K562 (cell line): ENCODE data around the gene C20orf96. TPM values are rescaled to one million over a fixed set of nuclear protein-coding genes. Genes with fewer than 3 reads are reported as not detected.

Experiments
- ATAC-seq: fragments of 200-7000 bp; cut with Tn5 transposase; 3 replicates; pipeline ENCODE4 v1.9.1; 2020; ENCODE audit warnings: moderate library complexity
- BruUV-seq: library from RNA; stranded (reverse); fragments of 400-500 nt; replicated peaks from 2 replicates; lab custom pipeline; 2021; lab: Mats Ljungman, UMichigan
- CTCF ChIA-PET: fragments of 300-600 bp; formaldehyde crosslinking; extraction: SDS; loops from one replicate; lab custom pipeline; 2021; ENCODE audit warnings: low intra/inter-chr PET ratio; lab: Yijun Ruan, JAX
- POLR2A ChIA-PET: fragments of 300-600, 350-650 bp; sonication (Branson Sonifier 250); formaldehyde crosslinking; extraction: SDS; loops from one replicate; lab custom pipeline; 2021; ENCODE audit warnings: antibody characterized with exemption, inconsistent platforms; lab: Yijun Ruan, JAX
- DNase-seq, 4 experiments: peaks; one replicate each; pipeline versions ENCODE4 v3.0.0 to v3.0.0-alpha.2; 2011 to 2018; ENCODE audit warnings: low spot score in 3 of 4, mixed read lengths in 3 of 4; ENCODE audit errors: extremely low read depth in 1 of 4
- FAIRE-seq: peaks from 2 replicates; lab custom pipeline; 2011; peaks lifted over from hg19 to GRCh38; lab: Jason Lieb, UNC
- H2AFZ ChIP-seq: 2 replicates; pipeline ENCODE4 v1.6.0; 2011; ENCODE audit warnings: low read depth, low read length, control low read depth, inconsistent platforms
- H3K27ac ChIP-seq: fragments of 200-600 bp; 3 replicates; pipeline ENCODE4 v1.8.0; 2011; ENCODE audit warnings: low read depth, mild to moderate bottlenecking, control low read depth, inconsistent platforms, low read length, moderate library complexity, mixed read lengths; ENCODE audit errors: extremely low read depth
- H3K27me3 ChIP-seq, 2 experiments: fragments of 300-600 bp in 1 of 2; 2 replicates in 1 of 2; 3 replicates in 1 of 2; pipeline versions ENCODE4 v1.6.0 to v1.8.0; 2011; ENCODE audit warnings: inconsistent platforms in 2 of 2, low read length in 2 of 2, mild to moderate bottlenecking in 1 of 2, mixed read lengths in 1 of 2, moderate library complexity in 1 of 2; ENCODE audit not compliant: control insufficient read depth in 2 of 2, insufficient read depth in 2 of 2
- H3K36me3 ChIP-seq: fragments of 300-600 bp; 3 replicates; pipeline ENCODE4 v1.8.0; 2011; ENCODE audit warnings: mild to moderate bottlenecking, low read length, inconsistent platforms; ENCODE audit not compliant: control insufficient read depth, insufficient read depth
- H3K4me1 ChIP-seq, 2 experiments: fragments of 200-600 bp in 1 of 2; replicated peaks in 1 of 2; 2 replicates in 1 of 2; 3 replicates in 1 of 2; pipeline versions ENCODE4 v1.5.1 to v1.8.0; 2011; ENCODE audit warnings: inconsistent platforms in 2 of 2, low read length in 2 of 2, mild to moderate bottlenecking in 1 of 2, mixed read lengths in 1 of 2, moderate library complexity in 1 of 2; ENCODE audit not compliant: control insufficient read depth in 2 of 2, insufficient read depth in 2 of 2
- H3K4me2 ChIP-seq: 2 replicates; pipeline ENCODE4 v1.6.1; 2011; ENCODE audit warnings: low read length, control low read depth, inconsistent platforms, mixed read lengths; ENCODE audit not compliant: insufficient read depth
- H3K4me3 ChIP-seq: fragments of 200-600 bp; sonication (generic), shearing (Covaris generic); 2 replicates; pipeline ENCODE4 v1.5.1; 2016; ENCODE audit warnings: control low read depth, inconsistent platforms
- H3K79me2 ChIP-seq: fragments of 200-600 bp; 3 replicates; pipeline ENCODE4 v1.8.0; 2011; ENCODE audit warnings: low read length, inconsistent platforms; ENCODE audit not compliant: control insufficient read depth, insufficient read depth
- H3K9ac ChIP-seq, 2 experiments: 2 replicates each; pipeline versions ENCODE4 v1.6.0 to v1.6.1; 2011; ENCODE audit warnings: low read depth in 2 of 2, low read length in 2 of 2, control low read depth in 1 of 2, inconsistent platforms in 1 of 2, mild to moderate bottlenecking in 1 of 2, mixed read lengths in 1 of 2; ENCODE audit not compliant: insufficient read depth in 1 of 2
- H3K9me1 ChIP-seq: one replicate; pipeline ENCODE4 v1.6.0; 2011; ENCODE audit warnings: inconsistent platforms, mild to moderate bottlenecking, low read length, moderate library complexity; ENCODE audit not compliant: control insufficient read depth, insufficient read depth
- H3K9me3 ChIP-seq: replicated peaks from 2 replicates; pipeline ENCODE4 v1.5.1; 2011; ENCODE audit warnings: low read depth, low read length, inconsistent platforms; ENCODE audit not compliant: control insufficient read depth, insufficient read depth
- H4K20me1 ChIP-seq: replicated peaks from 2 replicates; pipeline ENCODE4 v1.6.1; 2011; ENCODE audit warnings: low read length, inconsistent platforms, mixed read lengths; ENCODE audit not compliant: control insufficient read depth, insufficient read depth
- CBFB ChIP-seq: sonication (generic); formaldehyde crosslinking; IDR thresholded peaks from 2 replicates; pipeline ENCODE4 v1.4.0; 2020; ENCODE audit warnings: mild to moderate bottlenecking, missing genetic modification reagents
- COPS2 ChIP-seq: fragments of 450-650 bp; conservative IDR thresholded peaks from 2 replicates; pipeline ENCODE4 v1.6.1; 2016; ENCODE audit warnings: mild to moderate bottlenecking, moderate library complexity
- ETV6 ChIP-seq, 3 experiments: fragments of 150-350 bp in 1 of 3; sonication (generic) in 1 of 3; formaldehyde crosslinking in 1 of 3; IDR thresholded peaks; 2 replicates each; pipeline versions ENCODE4 v1.6.1 to v1.8.0; 2014 to 2022; ENCODE audit warnings: borderline replicate concordance in 2 of 3, low read depth in 2 of 3, antibody characterized with exemption in 1 of 3, low read length in 1 of 3, mild to moderate bottlenecking in 1 of 3, missing genetic modification reagents in 1 of 3
- FIP1L1 ChIP-seq: fragments of 200-400 bp; formaldehyde crosslinking; IDR thresholded peaks from 2 replicates; pipeline ENCODE4 v1.6.1; 2018; ENCODE audit warnings: mild to moderate bottlenecking, low read depth, low read length; ENCODE audit not compliant: poor library complexity, severe bottlenecking
- HCFC1 ChIP-seq: IDR thresholded peaks from 2 replicates; pipeline ENCODE4 v1.6.1; 2012; ENCODE audit warnings: low read depth, low read length, improper control_type of control experiment
- MAFF ChIP-seq: IDR thresholded peaks from 2 replicates; pipeline ENCODE4 v1.6.1; 2012; ENCODE audit warnings: low read length, improper control_type of control experiment
- NR3C1 ChIP-seq: sonication (generic); formaldehyde crosslinking; IDR thresholded peaks from 2 replicates; pipeline ENCODE4 v1.8.1; 2022; ENCODE audit warnings: missing genetic modification reagents
- PTTG1 ChIP-seq: fragments of 450-650 bp; IDR thresholded peaks from 2 replicates; pipeline ENCODE4 v1.6.1; 2016; ENCODE audit warnings: low read depth, mild to moderate bottlenecking, missing genetic modification characterization, missing compliant biosample characterization
- TSHZ1 ChIP-seq: fragments of 250-450 bp; sonication (Bioruptor Pico); IDR thresholded peaks from 2 replicates; pipeline ENCODE4 v1.4.0; 2020; ENCODE audit warnings: mild to moderate bottlenecking, moderate library complexity
- ZFPM2 ChIP-seq: fragments of 250-450 bp; sonication (Bioruptor Pico); IDR thresholded peaks from 2 replicates; pipeline ENCODE4 v1.5.1; 2022; ENCODE audit warnings: mild to moderate bottlenecking
- WGBS: fragments of 100-300 bp; shearing (Covaris generic); methylation state at CpG from one replicate; pipeline ENCODE4 v1.1.6; 2016; ENCODE audit warnings: low coverage, mixed read lengths; ENCODE audit not compliant: insufficient coverage; ENCODE audit errors: missing lambda C conversion rate; 5-methylcytosine and 5-hydroxymethylcytosine counted together
- in situ Hi-C: fragments of 300-500 bp; cut with MboI; formaldehyde crosslinking; loops from 4 replicates; pipeline ENCODE4 v1.15.0; 2018; ENCODE audit warnings: inconsistent platforms, mixed read lengths
- intact Hi-C: fragments of 100-400 bp; cut with micrococcal nuclease; formaldehyde crosslinking; loops from 2 replicates; pipeline ENCODE4 v1.14.2; 2022
- polyA plus RNA-seq, 8 experiments: library from polyadenylated mRNA; depleted of rRNA in 4 of 8; stranded (reverse) in 5 of 8; unstranded in 3 of 8; fragments of >200 nt; fragmentation: Nextera tagmentation in 2 of 8; fragmentation: Illumina TruSeq in 1 of 8; extraction: Ambion mirVana in 2 of 8; extraction: Trizol in 1 of 8; gene quantifications; 2 replicates each; pipeline versions ENCODE4 v1.2.1 to v1.2.3, GENCODE V29; 2011 to 2014; ENCODE audit warnings: inconsistent platforms in 1 of 8, missing spikeins in 1 of 8
- total RNA-seq, 7 experiments: library from RNA; depleted of rRNA in 6 of 7; stranded (reverse); fragments of >200 nt in 6 of 7; fragmentation: Illumina TruSeq in 2 of 7; extraction: Trizol in 2 of 7; gene quantifications; 2 replicates each; pipeline versions ENCODE4 v1.2.1 to v1.2.3, GENCODE V29; 2011 to 2021; ENCODE audit warnings: low replicate concordance in 1 of 7
- TF ChIP-seq, protein P1 (sequence below): fragments of 450-650 bp; IDR thresholded peaks from 2 replicates; pipeline ENCODE4 v1.6.1; 2016; ENCODE audit warnings: antibody characterized with exemption
- TF ChIP-seq, protein P2 (sequence below): sonication (generic); formaldehyde crosslinking; IDR thresholded peaks from 2 replicates; pipeline ENCODE4 v1.8.0; 2022; ENCODE audit warnings: mild to moderate bottlenecking, missing genetic modification reagents
- TF ChIP-seq, protein P3 (sequence below): fragments of 450-650 bp; formaldehyde crosslinking; conservative IDR thresholded peaks from 2 replicates; pipeline ENCODE4 v1.4.0; 2022; ENCODE audit warnings: mild to moderate bottlenecking, missing genetic modification characterization

C20orf96 gene
- total and polyA plus RNA-seq, 9 of the 15 experiments (the other 6 are each of a cell fraction or from before 2014, with no cell fraction given), result 1.7 to 11.7 (median 4.2) TPM

DNA sequence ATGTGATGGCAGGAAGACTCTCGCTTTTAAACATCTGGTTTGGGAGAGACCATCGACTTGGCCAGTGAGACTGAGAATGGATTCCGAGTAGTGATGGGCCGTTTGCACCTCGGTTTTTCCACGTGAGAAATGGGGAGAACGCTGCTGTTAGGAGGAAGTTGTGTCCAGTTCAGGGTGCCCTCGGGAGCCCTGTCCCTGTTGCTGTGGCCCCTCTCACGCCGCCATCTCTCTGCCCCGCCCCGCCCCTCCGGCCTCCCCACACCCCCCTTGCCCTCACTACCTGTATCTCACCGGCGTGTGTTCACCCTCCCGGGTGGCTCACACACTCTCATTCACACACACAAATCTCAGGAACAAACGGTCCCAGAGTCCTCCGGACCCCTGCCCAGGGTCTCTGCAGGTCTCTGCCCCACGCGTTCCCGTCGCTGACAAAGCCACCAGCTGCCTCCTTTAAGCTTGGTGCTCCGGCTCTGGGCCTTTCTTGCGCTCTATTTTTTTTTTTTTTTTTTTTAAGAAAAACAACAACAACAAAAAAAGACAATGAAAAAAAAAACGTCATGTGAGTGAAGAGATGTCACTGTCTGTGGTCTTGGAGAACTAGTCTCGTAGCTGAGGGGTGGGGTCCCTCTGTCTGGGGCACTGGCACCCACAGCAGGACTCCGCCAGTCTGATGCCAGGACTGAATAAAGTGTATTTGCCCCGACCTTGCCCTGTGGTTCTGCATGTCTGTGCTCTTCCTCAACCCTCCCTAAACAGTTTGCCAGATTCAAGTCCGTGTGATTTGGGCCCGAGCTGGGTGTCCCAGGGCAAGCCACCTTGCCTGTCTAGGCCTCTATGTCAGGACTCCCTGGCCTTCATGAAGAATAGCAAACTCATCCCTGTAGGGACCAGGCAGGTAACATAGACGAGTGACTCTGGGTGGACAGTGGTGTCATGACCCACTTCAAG lies 37.8 kb upstream of the C20orf96 start:
- H3K79me2 ChIP-seq, result peaks cover 49% of the 10 kb centered on the region
- DNase-seq (peak in 2 of 4 experiments; percentile 16), FAIRE-seq (peak; percentile 68), ATAC-seq (no peak)
- peak overlapping the region; percentile 65 for H3K4me3 ChIP-seq
- in situ Hi-C loops (no loop called here), intact Hi-C loops (loop anchor here (2.0 kb wide), 1 partner anchor 70 kb away; no protein-coding TSS in a partner anchor)
- peak overlapping the region; percentile 92 for H3K4me2 ChIP-seq
- H3K4me1 ChIP-seq, result peaks cover 16 to 57% of the 10 kb centered on the region in 2 experiments; a peak in 4 of 5 replicates
- CTCF ChIA-PET, result interaction anchor here (0.6 kb wide), 1 partner anchor 21 kb away, joined by 3 read pairs; no protein-coding TSS in a partner anchor
- H3K9me3 ChIP-seq, result no peaks in the 10 kb centered on the region
- peak overlapping the region; percentile 79 to 91 for H3K9ac ChIP-seq
- H3K27ac ChIP-seq, result peak overlapping the region; percentile 95
- POLR2A ChIA-PET, result interaction anchor here (0.6 to 1.3 kb wide), 3 partner anchors 11 to 998 kb away, joined by 3 to 4 read pairs (median 3); partner anchors contain the start of gene TRIB3
- H2AFZ ChIP-seq, result no peak overlapping the region
- no peaks in the 10 kb centered on the region for H3K27me3 ChIP-seq
- 20% methylated on average over 25 of the region's 31 CpGs for WGBS
- peaks cover 30% of the 10 kb centered on the region; the same call in 2 of the 3 replicates for H3K36me3 ChIP-seq
- peaks cover 16% of the 10 kb centered on the region; the same call in 1 of the 2 replicates for H4K20me1 ChIP-seq
- H3K9me1 ChIP-seq, result peaks cover 3% of the 10 kb centered on the region
- BruUV-seq, result no TSS peak
- no peak for TF ChIP-seq COPS2
- no peak for TF ChIP-seq CBFB (CRISPR knock-in tag)
- TF ChIP-seq MAFF, result no peak
- TF ChIP-seq, protein P1, sequence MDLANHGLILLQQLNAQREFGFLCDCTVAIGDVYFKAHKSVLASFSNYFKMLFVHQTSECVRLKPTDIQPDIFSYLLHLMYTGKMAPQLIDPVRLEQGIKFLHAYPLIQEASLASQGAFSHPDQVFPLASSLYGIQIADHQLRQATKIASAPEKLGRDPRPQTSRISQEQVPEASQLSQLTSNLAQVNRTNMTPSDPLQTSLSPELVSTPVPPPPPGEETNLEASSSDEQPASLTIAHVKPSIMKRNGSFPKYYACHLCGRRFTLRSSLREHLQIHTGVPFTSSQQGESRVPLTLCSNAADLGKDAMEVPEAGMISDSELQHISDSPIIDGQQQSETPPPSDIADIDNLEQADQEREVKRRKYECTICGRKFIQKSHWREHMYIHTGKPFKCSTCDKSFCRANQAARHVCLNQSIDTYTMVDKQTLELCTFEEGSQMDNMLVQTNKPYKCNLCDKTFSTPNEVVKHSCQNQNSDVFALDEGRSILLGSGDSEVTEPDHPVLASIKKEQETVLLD, result no peak
- TF ChIP-seq HCFC1, result no peak
- no peak for TF ChIP-seq ZFPM2
- TF ChIP-seq, protein P2, sequence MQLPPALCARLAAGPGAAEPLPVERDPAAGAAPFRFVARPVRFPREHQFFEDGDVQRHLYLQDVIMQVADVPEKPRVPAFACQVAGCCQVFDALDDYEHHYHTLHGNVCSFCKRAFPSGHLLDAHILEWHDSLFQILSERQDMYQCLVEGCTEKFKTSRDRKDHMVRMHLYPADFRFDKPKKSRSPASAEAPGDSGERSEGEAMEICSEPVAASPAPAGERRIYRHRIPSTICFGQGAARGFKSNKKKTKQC (CRISPR knock-in tag), result no peak
- TF ChIP-seq FIP1L1, result no peak
- TF ChIP-seq, protein P3, sequence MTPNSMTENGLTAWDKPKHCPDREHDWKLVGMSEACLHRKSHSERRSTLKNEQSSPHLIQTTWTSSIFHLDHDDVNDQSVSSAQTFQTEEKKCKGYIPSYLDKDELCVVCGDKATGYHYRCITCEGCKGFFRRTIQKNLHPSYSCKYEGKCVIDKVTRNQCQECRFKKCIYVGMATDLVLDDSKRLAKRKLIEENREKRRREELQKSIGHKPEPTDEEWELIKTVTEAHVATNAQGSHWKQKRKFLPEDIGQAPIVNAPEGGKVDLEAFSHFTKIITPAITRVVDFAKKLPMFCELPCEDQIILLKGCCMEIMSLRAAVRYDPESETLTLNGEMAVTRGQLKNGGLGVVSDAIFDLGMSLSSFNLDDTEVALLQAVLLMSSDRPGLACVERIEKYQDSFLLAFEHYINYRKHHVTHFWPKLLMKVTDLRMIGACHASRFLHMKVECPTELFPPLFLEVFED, result no peak
- TF ChIP-seq ETV6 (IDR thresholded peaks at IDR 0.05; ENCODE audit: borderline replicate concordance in 1 of 2, low read depth in 2 of 2, low read length in 1 of 2), result no peak
- no peak for TF ChIP-seq ETV6 (CRISPR knock-in tag; IDR thresholded peaks at IDR 0.05; ENCODE audit: borderline replicate concordance)
- no peak for TF ChIP-seq NR3C1 (CRISPR knock-in tag)
- no peak for TF ChIP-seq PTTG1 (tag)
- TF ChIP-seq TSHZ1, result no peak
